Astrocyte of the hippocampus (primary cell): Measurements from ENCODE around the gene ADAM10.
"Not testable (repeated sequence)": the region's sequence is repeated elsewhere in the genome, so short reads cannot be mapped to it uniquely, and the experiment has no call there.

Source experiments
- DNase-seq: peaks from one replicate; pipeline ENCODE4 v3.0.0; 2011; ENCODE audit warnings: low read depth, low spot score

The ADAM10 gene

DNA sequence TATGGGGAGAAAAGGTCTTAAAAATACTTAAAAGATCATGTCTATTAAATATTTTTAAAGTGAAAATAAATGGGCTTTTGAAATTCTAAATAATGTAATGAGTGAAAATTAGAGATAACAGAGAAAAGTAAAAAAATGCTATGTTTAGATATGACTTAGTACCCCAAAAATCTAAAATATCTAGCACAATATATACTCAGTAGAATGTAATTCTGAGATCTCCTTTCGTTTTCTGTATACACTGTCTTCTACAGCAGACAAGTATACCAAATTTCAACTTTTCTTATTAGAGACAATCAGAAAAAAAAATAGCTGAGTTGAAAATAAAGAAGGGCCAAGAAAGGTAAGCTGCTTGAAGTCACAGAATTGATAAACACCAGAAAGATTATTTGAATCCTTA is 140.8 kb downstream of the ADAM10 start:
- DNase-seq = no peak

DNA sequence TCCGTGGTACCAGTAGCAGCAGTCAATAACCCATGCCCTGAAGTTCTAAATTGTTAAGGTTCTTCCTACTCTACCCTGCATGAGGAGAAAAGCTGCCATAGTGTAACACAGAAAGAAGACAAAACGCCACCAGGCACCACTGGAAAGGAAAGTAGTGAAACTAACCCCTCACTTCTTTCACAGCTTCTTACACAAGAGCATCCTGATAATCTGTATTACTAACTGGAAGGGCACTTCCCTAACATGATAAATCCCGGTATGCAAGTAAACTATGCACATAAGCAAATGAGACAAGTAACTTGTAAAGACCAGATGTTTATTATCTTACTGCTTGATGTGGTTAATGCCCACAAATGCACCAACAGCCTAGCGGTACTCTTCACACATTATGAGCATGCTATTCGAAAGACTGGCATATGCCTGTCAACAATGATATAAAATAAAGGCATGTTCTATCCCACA is 141.3 kb downstream of the ADAM10 start:
- DNase-seq = no peak

DNA sequence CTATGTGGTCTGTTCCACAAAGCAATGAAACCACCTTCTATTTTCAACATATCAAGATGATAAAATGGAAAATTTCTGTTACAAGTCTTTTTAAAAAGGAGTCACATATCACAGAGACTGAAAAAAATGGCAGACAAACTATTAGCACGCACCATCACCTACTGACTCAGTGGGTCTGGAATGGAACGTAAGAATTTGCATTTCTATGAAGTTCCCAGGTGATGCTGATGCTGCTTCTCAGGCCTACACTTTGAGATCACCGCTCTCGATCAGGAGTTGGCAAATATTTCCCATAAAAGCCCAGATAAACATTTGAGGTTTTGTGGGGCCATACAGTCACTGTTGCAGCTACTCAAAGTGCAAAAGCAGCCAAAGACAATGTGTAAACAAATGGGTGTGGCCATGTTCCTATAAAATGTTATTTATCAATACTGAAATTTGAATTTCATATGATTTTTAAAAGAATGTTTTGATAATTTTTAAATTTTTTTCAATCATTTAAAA is 142.9 kb downstream of the ADAM10 start:
- DNase-seq = no peak

DNA sequence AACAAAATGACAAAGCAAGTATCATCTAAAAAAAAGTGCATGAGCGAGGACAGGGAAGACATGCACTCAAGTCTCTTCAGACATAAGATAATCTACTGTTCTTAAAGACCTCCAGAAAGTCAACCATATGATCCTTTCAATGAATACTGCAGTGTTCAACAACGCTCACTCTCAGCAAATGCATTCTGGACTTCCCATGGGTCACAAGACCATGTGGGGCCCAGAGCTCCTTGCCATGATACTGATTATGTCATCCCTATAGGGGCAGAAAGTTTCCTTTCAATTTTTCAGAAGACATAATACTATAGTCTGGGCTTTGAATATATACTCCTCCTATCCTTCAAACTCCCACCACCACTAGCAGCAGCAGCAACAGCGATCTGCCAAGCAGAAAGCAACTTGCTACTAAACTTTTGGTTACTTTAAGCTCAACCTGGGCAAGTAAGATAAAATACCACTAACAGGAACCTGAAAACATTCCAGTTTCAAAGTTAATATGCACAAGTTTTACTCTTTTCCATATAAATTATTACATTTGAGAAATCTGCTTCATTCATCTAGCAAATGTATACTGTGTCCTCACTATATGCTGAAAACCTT is 143.5 kb downstream of the ADAM10 start:
- DNase-seq = no peak

DNA sequence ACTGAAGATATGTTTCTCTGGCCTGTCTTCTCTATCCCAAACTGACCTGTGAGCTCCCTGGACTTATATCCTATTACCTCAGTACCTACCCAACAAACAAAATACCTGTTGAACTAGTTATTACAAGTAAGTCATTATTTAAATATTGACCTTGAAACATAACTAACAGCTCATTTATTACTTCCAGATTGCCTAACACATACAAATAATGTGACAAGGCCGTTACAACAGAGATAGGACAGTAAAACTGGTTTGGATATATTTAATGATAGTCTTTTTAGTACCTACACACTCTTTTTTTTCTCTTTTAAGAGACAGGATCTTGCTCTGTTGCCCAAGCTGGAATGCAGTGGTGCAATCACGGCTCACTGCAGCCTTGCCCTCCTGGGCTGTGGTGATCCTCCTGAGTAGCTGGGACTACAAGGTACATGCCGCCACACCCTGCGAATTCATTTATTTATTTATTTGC is 145.0 kb downstream of the ADAM10 start:
- DNase-seq = no peak

DNA sequence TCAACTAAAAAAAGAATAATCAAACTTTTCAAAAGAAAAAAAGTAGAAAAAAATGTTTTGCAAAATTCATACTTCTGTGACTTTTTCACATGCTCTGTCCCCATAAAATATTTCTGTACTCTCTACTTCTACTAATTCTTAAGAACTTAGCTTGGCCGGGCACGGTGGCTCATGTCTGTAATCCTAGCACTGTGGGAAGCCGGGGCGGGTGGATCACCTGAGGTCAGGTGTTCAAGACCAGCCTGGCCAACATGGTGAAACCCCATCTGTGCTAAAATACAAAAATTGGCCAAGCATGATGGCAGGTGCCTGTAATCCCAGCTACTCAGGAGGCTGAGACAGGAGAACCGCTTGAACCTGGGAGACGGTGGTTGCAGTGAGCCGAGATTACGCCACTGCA is 145.6 kb downstream of the ADAM10 start:
- not testable (repeated sequence) for DNase-seq

DNA sequence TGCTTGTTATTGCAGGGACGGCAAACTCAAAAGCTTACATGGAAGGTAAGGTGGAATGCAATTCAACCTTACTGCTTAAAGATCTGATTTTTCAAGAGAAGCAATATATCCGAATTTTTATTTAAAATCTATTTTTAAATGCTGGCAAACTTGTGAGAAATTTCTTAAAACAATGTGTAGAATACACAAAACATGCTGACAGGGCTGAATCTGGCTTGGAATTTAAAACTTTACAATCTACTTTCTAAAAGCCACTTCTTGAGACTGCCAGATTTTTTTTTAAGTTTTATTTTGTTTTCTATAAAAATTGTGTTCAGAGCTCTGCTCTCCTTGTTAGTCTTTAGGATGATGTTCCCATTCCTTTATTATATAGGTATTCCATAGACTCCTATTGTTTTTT is 146.7 kb downstream of the ADAM10 start:
- no peak for DNase-seq

DNA sequence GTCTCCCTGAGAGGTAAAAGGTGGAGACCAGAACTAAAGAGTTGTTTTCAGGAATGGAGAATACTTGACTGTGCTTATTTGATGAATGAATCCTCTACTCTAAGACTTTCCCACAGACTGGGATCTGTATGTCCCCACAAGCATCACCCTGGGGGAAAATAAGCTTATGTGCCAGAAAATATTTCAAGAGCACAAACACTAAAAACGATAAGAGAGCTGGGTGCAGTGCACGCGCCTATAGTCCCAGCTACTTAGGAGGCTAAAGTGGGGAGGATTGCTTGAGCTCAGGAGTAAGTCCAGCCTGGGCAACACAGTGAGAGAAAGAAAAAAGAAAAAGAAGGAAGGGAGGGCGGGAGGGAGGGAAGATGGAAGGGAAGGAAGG is 150.7 kb downstream of the ADAM10 start:
- DNase-seq = no peak

DNA sequence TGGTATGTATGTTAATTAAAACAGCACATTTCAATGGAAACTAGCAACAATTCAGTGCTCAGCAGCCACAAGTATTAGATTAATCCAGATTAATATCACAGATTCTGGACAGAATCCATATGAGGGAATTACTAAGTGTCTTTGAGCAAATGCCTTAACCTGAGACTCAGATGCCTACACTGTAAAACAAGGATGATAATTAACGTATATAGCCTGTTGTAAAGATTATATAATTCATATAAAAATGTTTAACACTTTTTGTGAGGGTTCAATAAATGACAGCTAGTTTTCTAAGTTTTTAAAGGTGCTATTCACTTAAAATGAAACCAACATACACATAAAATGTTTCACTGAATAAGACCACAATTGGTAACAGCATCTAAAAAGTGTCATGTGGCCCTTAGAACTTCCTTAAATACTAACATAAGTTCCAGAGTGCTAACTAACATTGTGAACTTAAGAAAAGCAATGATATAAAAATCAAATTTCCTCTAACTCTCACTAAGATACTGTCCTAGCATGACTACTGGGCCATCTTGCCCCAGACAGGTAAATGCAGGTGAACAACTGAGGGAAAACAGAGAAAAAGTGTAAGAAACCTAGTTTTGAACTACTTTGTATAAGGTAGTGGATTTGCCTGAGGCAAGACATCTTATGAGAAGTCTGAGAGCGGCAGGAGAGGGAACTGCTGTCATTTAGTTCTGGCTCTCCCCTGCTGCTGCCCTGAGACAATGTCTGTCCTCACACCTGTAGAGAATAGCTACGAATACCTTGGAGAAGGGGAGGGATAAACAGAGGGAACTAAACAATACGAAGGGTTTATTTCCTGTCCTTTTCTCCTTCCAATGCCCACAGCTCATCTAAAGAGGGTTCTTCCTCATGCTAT is 151.3 kb downstream of the ADAM10 start:
- no peak for DNase-seq

DNA sequence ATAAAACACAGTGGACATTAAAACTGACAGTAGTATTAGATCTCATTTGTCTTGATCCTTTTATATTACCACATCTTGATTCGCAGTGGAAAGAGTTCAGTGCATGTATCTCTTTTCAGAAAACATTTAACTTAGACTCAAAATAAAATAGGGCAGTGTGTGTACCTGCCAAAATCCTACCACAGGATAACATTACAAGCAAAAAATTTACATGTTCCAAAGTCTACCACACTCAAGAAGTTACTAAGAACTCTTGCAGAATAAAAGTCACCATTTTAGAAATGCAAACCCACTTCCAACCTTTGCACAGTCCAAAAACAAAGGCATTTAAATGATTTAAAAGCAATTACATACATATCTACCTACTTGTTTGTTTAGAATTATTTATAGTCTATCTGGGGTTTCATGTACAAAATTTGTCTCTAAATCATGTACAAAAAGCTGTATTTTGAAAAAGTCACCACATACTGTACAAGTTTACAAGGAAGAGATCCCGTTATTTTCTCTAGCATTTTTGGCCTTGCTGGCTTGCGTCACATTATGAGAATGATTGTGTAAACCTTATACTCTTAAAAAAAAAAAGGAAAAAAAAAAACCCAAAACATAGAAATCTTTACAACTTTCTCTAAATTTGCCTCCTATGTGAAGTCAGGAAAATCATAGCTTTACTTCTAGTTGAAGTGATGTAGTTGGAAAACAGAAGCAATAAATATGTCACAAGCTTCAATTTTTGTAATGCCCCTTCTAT is 153.8 kb downstream of the ADAM10 start:
- no peak for DNase-seq

DNA sequence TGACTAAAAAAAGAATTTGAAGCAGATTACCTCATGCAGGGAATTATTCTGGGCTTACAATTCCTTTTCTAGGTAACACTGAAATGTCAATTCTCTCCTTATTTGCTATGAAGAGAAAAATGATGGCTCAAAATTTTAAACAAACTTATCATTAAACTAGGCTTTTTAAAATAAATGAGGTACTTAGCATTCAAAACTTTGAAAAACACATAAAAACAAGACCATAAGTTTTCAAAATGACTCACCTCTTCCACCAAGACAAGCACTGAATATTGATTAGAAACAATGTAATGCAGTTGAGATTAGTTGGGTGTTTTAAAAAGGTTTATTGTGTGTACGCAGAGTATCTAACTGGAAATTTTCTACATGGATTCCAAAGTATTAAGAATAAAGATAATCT is 154.6 kb downstream of the ADAM10 start:
- DNase-seq = peak; percentile 23

DNA sequence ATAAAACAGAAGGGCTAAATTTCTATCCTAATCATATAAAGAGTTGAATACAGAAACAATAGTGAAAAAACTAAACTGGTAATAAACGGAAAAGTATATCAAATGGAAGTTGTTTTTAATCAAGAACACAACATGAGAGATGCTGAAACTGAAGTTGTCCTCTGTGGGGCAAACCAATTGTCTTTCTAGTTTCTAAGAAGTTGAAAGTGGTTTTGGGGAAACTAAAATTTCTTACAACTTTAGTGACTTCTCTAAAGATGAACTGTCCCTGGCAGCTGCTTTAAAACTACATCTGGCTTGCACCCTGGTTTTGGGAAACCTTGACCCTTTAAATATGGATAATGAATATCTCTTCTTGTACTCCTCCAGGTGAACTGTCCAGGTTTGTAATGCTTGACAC is 155.6 kb downstream of the ADAM10 start:
- no peak for DNase-seq

DNA sequence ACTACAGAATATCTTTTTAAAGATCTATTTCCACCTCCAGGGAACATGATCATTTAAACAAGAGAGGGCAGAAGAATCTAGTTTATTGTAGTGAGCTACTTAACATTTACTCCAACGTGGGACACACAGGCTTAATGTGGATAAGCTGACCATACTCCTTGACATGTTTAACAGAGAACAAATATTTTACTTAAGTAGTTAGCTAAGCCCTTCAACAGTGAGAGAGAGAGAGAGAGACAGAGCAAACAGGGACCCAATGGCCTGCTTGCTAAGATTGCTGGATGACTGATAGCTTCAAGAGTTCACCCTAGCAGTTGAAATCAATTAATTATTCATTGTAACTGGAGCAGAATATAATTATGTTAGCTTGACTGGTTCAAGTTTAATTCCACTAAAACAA is 158.6 kb downstream of the ADAM10 start:
- DNase-seq = peak; percentile 22

DNA sequence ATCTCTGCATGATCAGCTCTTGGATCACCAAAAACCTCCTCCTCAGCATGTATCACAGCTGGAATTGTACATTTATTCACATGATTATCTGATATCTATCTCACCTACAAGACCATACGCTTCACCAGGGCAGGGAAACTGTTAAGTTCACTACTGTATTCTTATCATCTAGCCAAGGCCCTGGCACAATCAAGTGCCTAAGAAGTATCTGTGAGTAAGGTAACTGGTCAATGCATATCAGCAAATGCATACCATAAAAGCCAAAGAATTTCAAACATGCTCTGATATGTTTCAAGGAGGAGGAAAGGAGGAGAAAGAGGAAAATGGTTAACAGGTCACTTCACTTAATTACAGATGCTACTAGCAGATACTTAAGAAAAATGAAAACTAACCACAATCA is 159.3 kb downstream of the ADAM10 start:
- DNase-seq = peak; percentile 28

DNA sequence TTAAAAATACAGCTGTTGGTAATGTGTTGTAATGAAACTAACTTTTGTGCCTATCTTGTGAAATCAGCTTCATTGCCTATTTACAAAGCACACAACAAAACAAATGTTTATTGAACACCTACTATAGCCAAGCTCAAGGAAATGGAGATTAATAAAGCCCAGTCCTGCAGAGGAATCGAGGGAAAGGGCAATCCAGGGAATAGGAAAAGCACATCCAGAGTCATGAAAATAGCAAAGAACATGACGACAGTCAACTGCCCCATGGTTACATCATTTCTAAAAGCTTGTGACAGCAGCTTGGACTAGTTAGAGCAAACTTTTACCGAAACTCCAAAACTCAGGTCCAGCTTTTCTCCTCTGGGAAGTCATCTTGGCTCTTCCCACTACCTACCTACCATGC is 160.5 kb downstream of the ADAM10 start:
- DNase-seq = no peak

DNA sequence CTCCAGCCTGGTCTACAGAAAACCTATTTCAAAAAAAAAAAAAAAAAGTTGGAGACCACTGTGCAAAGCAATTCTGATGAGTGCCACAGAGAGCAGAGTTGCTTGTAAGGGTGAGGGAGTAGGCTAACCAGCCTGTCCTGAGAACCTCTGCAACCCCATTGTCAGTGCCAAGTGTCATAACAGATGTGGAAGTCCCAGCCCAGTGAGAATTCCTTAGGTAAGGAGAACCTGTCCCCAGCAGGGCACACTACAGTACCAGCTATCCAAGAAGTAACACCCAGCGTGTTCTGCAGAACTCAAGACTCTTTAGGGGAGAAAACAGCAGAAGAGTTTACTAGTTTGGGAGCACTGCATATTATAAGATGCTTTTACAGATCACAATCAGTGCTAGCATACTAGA is 161.4 kb downstream of the ADAM10 start:
- DNase-seq = no peak

DNA sequence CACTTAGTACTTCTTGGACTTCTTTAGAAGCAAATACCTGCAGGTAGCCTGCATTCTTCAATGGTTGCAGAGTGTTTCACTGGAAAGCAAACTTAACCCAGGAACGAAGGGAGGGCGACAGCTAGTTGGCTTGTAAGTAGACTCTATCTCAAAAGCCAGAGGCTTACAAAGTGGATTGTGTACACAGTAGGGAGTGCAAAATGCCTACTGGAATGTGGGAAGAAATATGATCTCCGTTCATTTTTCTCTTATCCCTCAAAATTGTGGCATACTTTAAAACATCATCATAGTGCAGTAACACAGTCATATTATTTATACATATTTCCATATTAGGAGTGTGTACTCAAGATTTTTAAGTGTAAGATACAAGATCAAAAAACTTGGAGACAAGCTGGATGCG is 162.0 kb downstream of the ADAM10 start:
- no peak for DNase-seq

DNA sequence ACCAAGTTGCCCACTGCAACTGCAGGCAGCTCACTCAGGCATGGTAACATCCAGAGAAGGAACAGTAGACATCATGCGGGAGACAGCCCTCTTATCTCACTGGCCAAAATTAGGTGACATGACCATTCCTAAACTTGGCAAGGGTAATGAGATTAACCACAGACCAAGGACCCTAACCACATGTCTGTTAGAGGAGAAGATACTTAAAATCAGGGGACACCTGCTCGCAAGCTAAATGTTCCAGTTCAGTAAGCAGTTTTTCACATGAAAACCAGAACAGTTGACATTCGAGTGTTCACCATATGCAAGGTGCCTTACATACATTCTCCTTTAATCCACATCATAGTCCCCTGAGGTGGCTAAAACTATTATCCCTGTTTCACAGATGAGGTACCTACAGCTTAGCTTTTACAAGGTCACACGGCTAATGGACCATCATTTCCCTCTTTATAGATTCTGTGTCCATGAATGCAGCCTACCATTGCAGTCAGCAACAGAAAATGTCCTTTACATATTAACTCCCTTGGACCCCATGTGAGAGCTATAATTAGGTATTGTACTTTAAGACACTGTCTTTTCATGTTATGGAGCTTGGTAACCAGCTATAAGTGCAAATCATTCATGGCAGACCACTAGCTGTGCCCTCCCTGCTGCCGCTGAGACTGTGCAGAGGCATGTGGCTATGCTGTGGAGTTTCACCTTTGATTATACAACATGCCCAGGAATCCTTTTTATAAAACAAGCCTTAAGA is 163.6 kb downstream of the ADAM10 start:
- no peak for DNase-seq

DNA sequence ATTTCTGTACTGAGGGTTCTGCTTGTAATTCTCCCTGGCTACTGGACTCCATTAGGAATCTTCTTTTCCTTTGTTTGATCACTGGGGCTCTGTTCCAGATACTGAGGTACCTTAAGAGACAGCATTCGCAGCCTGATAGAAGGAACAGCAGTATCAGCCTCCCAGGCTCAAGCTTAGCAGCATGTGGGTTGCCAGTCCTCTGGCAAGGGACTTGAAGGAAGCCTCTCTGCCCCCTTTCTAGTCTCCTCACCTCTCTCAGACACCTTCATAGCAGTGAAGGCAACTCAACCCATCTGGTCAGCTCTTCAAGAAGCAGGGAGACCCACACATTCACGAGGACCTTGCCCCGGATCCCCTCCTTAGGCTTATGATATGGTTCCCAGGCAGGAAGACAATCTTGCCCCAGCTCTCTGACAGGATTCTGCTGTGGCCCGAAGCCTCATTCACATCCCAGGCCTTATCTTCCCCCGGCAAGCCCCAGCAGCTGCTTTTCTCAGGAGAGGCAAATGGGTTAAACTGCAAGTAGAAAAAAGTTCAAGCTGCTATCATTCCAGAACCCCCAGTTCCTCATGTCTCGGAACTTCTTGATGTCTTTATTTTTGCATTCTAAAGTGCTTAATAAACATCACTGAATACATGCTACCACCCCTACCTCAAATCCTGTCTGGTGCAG is 164.6 kb downstream of the ADAM10 start:
- DNase-seq = no peak

DNA sequence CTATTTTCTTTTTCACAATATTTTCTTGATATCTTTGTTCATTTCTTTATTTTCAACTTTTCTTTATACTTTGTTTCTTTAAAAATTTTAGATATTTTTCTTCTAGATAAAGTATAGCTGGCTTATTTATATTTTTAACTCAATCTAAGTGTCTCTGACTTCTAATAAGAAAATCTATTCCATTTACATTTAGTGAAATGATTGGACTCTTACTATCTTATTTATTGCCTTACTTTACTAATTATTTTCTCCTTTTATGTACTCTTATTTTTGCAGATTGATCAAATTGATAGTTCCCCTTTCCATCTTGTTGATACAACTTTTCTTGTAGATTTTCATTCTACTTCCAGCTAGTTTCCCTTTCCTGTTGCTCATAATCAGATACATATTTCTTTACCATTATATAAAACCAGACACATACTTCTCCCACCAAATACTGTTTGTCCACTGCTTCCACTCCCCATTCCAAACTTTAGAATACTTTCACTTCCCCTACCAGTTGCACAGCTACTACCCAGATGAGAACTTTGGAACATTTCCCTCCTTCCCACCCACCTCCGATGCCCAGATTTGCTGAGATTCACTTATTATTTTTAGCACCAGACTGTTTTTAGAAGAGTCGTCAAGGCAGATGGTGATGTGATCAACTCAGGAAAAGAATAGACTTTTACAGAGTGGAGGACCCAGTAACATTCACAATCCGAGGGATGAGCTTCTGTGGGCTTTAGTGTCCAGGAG is 166.2 kb downstream of the ADAM10 start:
- no peak for DNase-seq
